Dermis microvascular lymphatic vessel endothelial cell (primary cell): ENCODE data around the gene RGPD4. TPM values are rescaled to one million over a fixed set of nuclear protein-coding genes. Genes with fewer than 3 reads are reported as not detected.

Experiments
- DNase-seq, 2 donors: peaks; one replicate each; pipeline versions ENCODE4 v3.0.0 to v3.0.0-alpha.2; 2010; ENCODE audit warnings: low read depth in 2 of 2
- total RNA-seq: library from RNA; depleted of rRNA; stranded (reverse); fragments of >200 nt; gene quantifications from 2 replicates; pipeline ENCODE4 v1.2.1, GENCODE V29; 2014

The RGPD4 gene
- total RNA-seq, 1 donor from 2014 or later: not detected

GRCh38 chr2:107927034-107927534, 100.4 kb downstream of the RGPD4 start:
- no peak for DNase-seq

GRCh38 chr2:107931412-107931811, 104.7 kb downstream of the RGPD4 start:
- no peak for DNase-seq

GRCh38 chr2:107932488-107932887, 105.8 kb downstream of the RGPD4 start:
- DNase-seq: no peak

- DNase-seq: no peak
These were observed 106.3 kb downstream of the RGPD4 start for GRCh38 chr2:107932979-107933378.

GRCh38 chr2:107936433-107937359, 110.0 kb downstream of the RGPD4 start:
- DNase-seq: peak in 1 of 2 donors; percentile 5

Other genes with a start within 250 kb of the RGPD4 start
- not detected in 2 replicates for gene SLC5A7, start 159.6 kb downstream of the RGPD4 start, total RNA-seq